GM12872 (cell line): ENCODE data around the gene LRRC4C.

Source experiments
- TF ChIP-seq, protein P1 (sequence below): IDR thresholded peaks from 3 replicates; pipeline ENCODE4 v1.5.1; 2011; ENCODE audit warnings: low read depth, mild to moderate bottlenecking, low read length, moderate library complexity; ENCODE audit not compliant: insufficient read depth

The LRRC4C gene

DNA sequence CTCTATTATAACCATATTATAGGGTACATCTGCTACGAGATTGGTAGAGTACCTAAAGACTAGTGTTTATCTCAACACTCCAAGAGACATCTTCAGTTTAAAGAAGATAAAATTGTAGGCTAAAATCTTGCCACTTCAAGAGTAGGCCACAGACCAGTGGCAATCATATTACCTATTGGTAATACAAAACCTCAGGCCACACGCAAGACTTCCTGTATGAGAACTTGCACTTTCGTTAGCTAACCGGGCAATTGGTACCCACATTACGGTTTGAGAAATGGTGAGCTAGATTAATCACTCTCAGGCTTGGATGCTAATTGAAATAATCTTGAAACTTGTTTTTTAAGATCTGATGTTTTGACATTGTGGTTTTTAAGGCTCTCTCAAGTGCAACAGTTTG lies 772.7 kb downstream of the LRRC4C start:
- TF ChIP-seq, protein P1, sequence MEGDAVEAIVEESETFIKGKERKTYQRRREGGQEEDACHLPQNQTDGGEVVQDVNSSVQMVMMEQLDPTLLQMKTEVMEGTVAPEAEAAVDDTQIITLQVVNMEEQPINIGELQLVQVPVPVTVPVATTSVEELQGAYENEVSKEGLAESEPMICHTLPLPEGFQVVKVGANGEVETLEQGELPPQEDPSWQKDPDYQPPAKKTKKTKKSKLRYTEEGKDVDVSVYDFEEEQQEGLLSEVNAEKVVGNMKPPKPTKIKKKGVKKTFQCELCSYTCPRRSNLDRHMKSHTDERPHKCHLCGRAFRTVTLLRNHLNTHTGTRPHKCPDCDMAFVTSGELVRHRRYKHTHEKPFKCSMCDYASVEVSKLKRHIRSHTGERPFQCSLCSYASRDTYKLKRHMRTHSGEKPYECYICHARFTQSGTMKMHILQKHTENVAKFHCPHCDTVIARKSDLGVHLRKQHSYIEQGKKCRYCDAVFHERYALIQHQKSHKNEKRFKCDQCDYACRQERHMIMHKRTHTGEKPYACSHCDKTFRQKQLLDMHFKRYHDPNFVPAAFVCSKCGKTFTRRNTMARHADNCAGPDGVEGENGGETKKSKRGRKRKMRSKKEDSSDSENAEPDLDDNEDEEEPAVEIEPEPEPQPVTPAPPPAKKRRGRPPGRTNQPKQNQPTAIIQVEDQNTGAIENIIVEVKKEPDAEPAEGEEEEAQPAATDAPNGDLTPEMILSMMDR = no peak

DNA sequence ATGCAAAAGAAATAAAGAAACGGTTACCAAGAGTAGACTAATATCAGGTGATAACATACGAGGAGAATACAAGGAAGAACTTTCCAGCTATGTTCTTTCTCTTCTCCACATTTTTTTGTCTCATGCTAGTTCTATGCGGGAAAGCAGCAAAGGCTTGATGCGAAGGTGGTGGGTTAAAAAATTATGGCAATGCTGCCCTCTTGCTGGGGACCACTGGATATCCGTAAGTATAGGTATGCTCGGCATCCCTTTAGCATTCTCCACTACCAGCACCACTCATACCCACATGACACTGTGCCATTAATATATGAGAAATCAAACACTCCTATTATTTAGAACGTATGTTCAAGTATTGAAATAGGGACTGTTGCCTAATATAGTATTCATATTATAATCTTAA lies 776.4 kb downstream of the LRRC4C start:
- TF ChIP-seq, protein P1 = no peak

DNA sequence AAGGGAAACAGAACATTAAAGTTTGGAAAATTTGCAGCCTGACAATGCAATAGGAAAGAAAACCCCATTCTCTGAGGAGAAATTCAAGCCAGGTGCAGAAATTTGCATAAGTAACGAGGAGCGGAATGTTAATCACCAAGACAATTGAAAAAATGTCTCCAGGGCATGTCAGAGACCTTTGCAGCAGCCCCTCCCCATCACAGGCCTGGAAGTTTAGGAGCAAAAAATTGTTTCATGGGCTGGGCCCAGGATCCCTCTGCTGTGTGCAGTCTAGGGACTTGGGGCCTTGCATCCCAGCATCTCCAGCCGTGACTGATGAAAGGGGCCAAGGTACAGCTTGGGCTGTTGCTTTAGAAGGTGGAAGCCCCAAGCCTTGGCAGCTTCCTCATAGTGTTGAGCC lies 780.2 kb downstream of the LRRC4C start:
- TF ChIP-seq, protein P1 = no peak

DNA sequence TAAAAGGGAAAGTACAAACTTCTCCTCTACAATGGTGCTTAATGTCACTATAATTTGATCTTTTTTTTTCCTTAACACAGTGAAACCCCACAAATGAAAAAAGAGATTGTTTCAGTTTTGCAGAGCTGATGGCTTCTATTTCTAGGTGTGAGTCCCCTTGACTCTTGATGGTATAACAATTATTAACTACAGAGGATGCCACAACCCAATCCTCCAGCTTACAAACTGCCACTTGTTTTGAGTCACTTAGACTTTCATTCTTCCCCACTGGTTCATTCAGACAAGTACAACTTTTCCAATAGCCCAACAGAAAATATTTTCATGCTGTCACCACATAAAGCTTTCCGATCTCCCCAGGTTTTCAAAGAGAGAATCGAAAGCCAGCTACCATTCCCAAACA lies 812.2 kb downstream of the LRRC4C start:
- TF ChIP-seq, protein P1 = no peak

DNA sequence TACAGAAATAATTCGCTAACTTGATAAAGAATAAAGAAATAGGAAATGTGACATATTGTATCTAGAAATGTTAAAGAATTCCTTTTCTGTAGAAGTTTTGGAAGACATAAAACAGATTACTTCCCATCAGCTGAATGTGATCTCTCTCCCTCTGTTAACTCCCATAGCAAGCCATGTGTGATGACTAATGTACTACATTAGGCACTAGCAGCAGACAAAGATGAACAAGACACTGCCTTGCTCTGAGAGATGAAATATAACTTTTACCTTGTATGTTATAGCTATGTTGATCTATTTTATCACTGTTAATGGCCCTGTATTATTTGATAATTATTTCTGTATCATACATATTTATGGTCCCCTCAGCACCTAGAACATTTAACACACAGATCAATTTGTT lies 817.2 kb downstream of the LRRC4C start:
- TF ChIP-seq, protein P1 = no peak

DNA sequence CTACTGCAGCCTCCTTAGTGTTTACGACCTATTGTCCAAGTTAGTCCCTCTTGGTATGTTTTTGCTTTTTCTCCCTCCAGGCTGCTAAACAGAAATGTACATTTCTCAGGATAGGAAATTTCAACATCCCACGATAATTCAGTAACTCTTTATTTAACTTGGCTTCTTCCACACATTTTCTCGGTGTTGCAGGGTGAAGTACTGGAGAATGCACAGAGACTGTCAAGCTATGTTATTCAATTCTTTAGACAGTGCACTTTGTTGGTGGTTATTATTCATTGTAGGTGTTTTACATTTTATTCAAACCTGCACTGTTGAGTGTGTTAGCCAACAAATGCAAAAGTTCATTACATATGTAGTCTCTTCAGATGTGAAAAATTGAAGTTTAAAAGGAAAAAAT lies 839.8 kb downstream of the LRRC4C start:
- TF ChIP-seq, protein P1 = no peak

DNA sequence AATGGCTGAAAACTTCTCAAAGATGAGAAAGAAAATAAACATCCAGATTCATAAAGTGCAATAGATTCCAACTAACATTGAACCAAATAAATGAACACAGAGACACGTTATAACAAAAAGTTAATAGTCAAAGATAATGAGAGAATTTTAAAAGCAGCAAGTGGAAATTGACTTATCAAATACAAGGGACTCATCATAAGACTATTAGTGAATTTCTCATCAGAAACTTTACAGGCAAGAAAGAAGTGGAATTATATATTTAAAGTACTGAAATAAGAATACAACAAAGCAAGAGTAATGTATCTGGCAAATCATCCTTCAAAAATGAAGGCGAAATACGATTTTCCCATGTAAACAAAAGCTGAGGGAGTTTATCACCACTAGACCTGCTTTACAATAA lies 852.7 kb downstream of the LRRC4C start:
- TF ChIP-seq, protein P1 = no peak
